Transverse colon (tissue), 3 donors: Measurements from ENCODE around the gene SPRTN.

Experiments
- POLR2A ChIP-seq: fragments of 450-650 bp; IDR thresholded peaks from one replicate; pipeline ENCODE4 v1.6.1; 2016; ENCODE audit warnings: antibody characterized with exemption, mild to moderate bottlenecking, moderate library complexity
- TF ChIP-seq, protein P1 (sequence below), 5 experiments: fragments of 200-600 bp in 3 of 5; fragments of 450-650 bp in 2 of 5; sonication (generic) in 3 of 5; IDR thresholded peaks; 1 replicate in 2 of 5; 2 replicates in 3 of 5; pipeline ENCODE4 v1.5.1; 2016 to 2017; ENCODE audit warnings: antibody characterized with exemption in 5 of 5, inconsistent platforms in 3 of 5, mild to moderate bottlenecking in 2 of 5, moderate library complexity in 1 of 5

DNA sequence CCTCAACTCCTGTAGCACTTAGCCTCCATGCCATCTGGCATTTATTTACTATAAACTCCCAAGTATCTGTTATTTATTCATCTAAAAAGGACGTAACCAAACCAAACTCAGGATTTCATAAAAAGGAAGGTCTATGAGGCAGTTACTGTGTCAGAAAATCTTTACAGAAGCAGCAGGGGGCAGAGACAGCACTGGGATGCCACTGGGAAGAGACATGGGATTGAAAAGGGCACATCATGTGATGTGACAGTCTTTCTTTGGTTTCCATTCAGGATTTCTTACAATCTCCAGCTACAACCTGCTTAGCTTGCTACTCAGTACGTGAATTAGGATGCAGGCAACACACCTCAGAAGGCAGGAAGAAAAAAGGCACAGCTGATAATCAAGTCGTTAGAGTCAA, 31.2 kb downstream of the SPRTN start:
- TF ChIP-seq, protein P1, sequence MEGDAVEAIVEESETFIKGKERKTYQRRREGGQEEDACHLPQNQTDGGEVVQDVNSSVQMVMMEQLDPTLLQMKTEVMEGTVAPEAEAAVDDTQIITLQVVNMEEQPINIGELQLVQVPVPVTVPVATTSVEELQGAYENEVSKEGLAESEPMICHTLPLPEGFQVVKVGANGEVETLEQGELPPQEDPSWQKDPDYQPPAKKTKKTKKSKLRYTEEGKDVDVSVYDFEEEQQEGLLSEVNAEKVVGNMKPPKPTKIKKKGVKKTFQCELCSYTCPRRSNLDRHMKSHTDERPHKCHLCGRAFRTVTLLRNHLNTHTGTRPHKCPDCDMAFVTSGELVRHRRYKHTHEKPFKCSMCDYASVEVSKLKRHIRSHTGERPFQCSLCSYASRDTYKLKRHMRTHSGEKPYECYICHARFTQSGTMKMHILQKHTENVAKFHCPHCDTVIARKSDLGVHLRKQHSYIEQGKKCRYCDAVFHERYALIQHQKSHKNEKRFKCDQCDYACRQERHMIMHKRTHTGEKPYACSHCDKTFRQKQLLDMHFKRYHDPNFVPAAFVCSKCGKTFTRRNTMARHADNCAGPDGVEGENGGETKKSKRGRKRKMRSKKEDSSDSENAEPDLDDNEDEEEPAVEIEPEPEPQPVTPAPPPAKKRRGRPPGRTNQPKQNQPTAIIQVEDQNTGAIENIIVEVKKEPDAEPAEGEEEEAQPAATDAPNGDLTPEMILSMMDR (IDR thresholded peaks at IDR 0.05) = no peak
- no peak for TF ChIP-seq POLR2A
